Lower leg skin (tissue), 4 donors: Measurements from ENCODE around the gene SETD7. TPM values are rescaled to one million over a fixed set of nuclear protein-coding genes. Genes with fewer than 3 reads are reported as not detected.
A peak's percentile ranks its signal among the peaks of the same experiment; 100 is the strongest.

Experiments used
- DNase-seq, 2 donors: peaks; one replicate each; pipeline ENCODE4 v3.0.0-alpha.2; 2019; ENCODE audit warnings: low spot score in 2 of 2
- H3K4me3 ChIP-seq: fragments of 200-600 bp; sonication (generic); 2 replicates; pipeline ENCODE4 v1.5.1; 2017; ENCODE audit warnings: mild to moderate bottlenecking, low read depth; ENCODE audit not compliant: poor library complexity, severe bottlenecking
- POLR2A ChIP-seq, 2 donors: fragments of 450-650 bp; IDR thresholded peaks; one replicate each; pipeline ENCODE4 v1.6.1; 2016 to 2017; ENCODE audit warnings: antibody characterized with exemption in 2 of 2, mild to moderate bottlenecking in 1 of 2, moderate library complexity in 1 of 2
- WGBS, 2 donors: methylation state at CpG; one replicate each; pipeline ENCODE4 v1.1.5; 2018; 5-methylcytosine and 5-hydroxymethylcytosine counted together
- intact Hi-C: fragments of 100-400 bp; cut with DNase I; formaldehyde crosslinking; loops from one replicate; pipeline ENCODE4 v1.15.0; 2023; ENCODE audit warnings: low total_unique reads
- total RNA-seq, 4 donors: library from RNA; depleted of rRNA; stranded (reverse); fragments of >200 nt; gene quantifications; one replicate each; pipeline ENCODE4 v1.1.0, GENCODE V29; 2016
- TF ChIP-seq, protein P1 (sequence below), 3 donors: fragments of 450-650 bp; IDR thresholded peaks; one replicate each; pipeline ENCODE4 v1.5.1; 2016; ENCODE audit warnings: antibody characterized with exemption in 3 of 3, mild to moderate bottlenecking in 3 of 3, moderate library complexity in 2 of 3

Gene SETD7
- total RNA-seq, 4 donors from 2014 or later = 34.3 to 45.7 (median 41.7) TPM

DNA sequence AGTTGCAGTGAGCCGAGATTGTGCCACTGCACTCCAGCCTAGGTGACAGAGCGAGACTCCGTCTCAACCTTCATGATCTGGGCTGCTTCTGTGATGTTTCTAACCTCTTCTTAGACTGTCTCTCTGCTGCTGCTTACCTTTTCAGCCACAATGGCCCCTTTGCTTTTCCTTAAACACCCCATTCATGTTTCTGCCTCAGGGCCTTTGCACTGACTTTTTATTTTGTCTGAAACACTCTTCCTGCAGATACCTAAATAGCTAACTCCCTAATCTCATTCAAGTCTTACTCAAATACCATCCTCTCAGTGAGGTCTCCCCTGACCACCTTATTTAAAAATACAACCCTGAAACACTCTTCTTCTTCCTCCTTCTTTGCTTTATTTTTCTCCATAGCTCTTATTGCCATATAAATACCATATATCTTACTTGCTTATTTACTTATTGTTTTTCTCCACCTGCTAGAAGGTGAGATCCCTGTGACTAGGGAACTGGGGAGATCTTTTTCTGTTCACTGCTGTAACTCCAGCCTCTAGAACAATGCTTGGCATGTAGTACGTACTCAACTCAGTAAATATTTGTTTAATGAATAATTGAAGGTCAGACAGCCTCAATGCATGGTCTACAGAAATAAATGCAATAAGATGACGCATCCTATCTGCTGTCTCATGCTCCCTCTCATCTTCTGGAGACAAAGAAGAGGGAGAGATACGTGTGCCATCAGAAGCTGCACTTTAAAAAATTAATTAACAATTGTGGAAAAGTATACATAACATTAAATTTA is 43.8 kb upstream of the SETD7 start:
- no peak overlapping the region for H3K4me3 ChIP-seq
- TF ChIP-seq, protein P1, sequence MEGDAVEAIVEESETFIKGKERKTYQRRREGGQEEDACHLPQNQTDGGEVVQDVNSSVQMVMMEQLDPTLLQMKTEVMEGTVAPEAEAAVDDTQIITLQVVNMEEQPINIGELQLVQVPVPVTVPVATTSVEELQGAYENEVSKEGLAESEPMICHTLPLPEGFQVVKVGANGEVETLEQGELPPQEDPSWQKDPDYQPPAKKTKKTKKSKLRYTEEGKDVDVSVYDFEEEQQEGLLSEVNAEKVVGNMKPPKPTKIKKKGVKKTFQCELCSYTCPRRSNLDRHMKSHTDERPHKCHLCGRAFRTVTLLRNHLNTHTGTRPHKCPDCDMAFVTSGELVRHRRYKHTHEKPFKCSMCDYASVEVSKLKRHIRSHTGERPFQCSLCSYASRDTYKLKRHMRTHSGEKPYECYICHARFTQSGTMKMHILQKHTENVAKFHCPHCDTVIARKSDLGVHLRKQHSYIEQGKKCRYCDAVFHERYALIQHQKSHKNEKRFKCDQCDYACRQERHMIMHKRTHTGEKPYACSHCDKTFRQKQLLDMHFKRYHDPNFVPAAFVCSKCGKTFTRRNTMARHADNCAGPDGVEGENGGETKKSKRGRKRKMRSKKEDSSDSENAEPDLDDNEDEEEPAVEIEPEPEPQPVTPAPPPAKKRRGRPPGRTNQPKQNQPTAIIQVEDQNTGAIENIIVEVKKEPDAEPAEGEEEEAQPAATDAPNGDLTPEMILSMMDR (IDR thresholded peaks at IDR 0.05) = no peak
- TF ChIP-seq POLR2A (IDR thresholded peaks at IDR 0.05) = no peak
- DNase-seq = no peak
- 85 to 90% methylated on average over 6 of the region's 6 CpGs for whole genome bisulfite sequencing, 2 donors
- intact Hi-C loops = loop anchor here (10.0 kb wide), 1 partner anchor 55 kb away; no protein-coding TSS in a partner anchor

DNA sequence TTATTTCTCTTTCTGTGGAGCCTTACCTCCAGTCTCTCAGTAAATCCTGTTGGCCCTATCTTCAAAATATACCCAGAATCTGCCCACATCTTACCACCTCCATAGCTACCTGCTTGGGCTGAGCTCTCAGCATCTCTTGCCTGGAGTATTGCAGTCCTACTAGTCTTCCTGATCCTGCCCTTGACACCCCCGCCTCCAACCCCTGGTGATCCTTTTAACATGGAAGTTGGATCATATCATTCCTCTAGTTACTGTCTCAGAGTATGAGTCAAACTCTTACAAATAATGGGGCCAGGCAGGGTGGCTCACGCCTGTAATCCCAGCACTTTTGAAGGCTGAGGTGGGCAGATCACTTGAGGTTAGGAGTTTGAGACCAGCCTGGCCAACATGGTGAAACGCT is 43.1 kb upstream of the SETD7 start:
- intact Hi-C loops = no loop called here
- TF ChIP-seq, protein P1 (IDR thresholded peaks at IDR 0.05) = no peak
- TF ChIP-seq POLR2A (IDR thresholded peaks at IDR 0.05) = no peak
- no peak for DNase-seq
- H3K4me3 ChIP-seq = no peak overlapping the region
- WGBS, 2 donors = 92 to 95% methylated on average over 3 of the region's 3 CpGs

DNA sequence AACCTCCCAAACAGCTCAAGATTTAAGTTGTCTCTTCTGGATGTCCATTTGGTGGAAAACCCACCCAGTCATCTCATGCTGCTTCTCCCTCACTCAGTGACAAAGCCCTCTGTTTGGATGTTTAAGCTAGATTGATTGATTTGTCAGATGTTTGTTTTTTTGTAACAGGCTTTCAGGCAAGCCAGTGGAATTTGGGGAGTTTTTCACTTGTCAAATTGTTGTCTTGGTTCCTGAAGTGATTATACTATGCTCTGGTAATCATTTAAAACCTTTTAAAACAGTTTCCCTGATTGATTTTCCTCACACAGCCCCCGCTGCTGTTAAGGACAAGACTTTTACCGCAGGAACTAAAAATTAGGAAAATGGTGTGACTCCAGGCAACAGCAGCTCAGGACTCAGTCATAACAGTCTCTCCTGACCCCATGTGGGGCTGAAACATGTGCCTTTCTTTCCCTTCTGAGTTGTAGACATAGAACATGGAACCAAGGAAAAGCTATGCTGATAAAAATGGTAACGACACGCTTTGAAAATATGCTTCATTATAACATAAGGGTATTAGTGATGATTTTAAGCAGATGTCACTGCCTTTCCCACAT is 40.8 kb upstream of the SETD7 start:
- 60 to 61% methylated on average over 4 of the region's 4 CpGs for WGBS, 2 donors
- intact Hi-C loops = no loop called here
- no peak for TF ChIP-seq POLR2A (IDR thresholded peaks at IDR 0.05)
- TF ChIP-seq, protein P1 (IDR thresholded peaks at IDR 0.05) = no peak
- no peak overlapping the region for H3K4me3 ChIP-seq
- no peak for DNase-seq

DNA sequence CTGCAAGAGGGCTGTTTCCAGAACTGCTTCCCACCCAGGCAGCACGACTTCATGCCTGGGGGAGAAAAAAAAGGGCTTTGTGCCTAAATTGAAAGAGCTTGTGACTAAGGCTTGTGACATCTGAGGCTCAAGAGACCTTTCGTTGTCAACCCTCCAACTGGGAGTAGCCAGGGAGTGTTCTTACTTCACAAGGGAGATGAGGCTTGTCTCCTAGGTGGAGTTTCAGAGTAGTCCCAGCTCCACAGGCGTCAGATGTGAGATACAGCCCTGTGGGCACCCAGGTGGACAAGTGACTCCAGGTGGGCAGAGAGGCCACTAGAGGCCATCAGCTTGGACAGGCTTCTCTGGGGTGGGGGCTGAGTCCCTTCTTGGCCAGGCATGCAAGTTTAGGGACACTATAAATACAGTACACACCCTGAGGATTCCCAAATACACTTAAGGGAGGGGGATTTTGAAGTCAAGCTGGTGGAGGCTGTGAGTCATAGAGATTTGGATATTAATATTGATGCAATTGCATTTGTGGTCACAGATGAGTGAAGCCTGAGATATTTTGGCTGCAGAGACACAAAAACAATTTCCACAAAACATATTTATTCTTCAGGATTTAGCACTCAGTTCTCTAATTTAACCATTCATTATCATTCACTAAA is 40.1 kb upstream of the SETD7 start:
- H3K4me3 ChIP-seq = no peak overlapping the region
- DNase-seq = peak; percentile 84 to 92
- intact Hi-C loops = no loop called here

DNA sequence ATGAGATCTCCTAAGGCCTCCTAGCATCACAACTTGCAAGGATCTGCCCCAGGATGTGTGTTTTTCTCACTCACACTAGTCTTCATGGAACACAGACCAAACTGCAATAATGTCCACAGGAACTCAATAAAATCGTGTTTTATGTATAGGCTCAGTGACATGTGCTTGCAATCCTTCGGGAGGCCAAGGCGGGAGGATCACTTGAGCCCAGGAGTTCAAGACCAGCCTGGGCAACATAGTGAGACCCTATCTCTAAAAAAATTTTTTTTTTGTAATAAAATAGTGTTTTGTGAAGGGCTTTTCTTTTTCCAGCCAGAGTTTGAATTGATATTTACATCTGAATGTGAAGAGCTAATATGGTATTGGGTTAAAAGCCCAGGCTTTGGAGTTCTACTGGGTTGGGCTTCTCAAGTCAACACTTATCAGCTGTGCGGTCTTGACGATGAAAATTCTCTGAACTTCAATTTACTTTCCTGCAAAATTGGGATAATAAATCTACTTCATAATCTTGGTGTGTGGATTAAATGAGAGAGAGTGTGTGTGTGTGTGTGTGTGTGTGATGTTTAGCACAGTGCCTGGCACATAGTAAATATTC is 38.7 kb upstream of the SETD7 start:
- TF ChIP-seq, protein P1 (IDR thresholded peaks at IDR 0.05) = no peak
- TF ChIP-seq POLR2A (IDR thresholded peaks at IDR 0.05) = no peak
- DNase-seq = no peak
- WGBS, 2 donors = 91% methylated on average over 5 of the region's 5 CpGs
- intact Hi-C loops = no loop called here
- H3K4me3 ChIP-seq = no peak overlapping the region

More for the DNA sequence above, 40.1 kb upstream of the SETD7 start:
- no peak for TF ChIP-seq POLR2A (IDR thresholded peaks at IDR 0.05)
- TF ChIP-seq, protein P1 (IDR thresholded peaks at IDR 0.05) = no peak
- 30 to 31% methylated on average over 3 of the region's 3 CpGs for WGBS, 2 donors
